NCI-H1436 (cell line): Measurements from ENCODE around the gene MGARP.

Experiments used
- DNase-seq: peaks from one replicate; lab custom pipeline; 2025; lab: John Stamatoyannopoulos, UW

Gene MGARP

DNA sequence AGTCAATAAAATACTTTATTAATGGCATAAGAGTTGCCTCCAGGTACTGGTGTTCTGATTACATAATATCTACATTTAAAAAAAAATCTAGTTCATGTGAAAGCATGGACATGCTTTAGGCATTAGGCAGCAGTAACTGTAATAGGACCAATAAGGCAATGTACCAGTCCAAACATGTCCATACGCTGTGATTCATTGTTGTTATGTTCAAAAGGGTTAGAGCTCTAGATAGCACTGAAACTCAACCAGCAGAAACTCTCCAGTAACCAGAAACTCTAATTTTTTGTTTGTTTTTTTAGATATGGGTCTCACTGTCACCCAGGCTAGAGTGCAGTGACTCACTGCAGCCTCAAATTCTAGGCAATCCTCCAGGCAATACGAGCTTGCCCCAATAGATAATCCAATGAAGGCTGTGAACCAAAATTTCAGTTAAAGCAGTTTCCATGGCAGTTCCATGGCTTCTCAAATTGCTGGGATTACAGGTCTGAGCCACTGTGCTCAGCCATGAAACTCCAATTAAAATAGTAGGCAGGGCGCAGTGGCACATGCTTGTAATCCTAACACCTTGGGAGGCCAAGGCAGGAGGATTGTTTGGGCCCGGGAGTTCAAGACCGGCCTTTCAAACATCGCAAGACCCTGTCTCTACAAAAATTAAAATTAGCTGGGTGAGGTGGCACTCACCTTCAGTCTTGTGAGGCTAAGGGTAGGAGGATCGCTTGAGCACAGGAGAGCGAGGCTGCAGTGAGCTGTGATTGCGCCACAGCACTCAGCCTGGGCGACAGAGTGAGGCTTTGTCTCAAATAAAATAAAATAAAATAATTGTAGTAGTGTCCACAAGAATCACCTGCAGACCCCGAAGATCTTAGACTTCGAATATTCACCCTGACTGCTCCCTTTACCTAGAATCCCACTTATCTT lies 36.3 kb downstream of the MGARP start:
- DNase-seq = no peak

DNA sequence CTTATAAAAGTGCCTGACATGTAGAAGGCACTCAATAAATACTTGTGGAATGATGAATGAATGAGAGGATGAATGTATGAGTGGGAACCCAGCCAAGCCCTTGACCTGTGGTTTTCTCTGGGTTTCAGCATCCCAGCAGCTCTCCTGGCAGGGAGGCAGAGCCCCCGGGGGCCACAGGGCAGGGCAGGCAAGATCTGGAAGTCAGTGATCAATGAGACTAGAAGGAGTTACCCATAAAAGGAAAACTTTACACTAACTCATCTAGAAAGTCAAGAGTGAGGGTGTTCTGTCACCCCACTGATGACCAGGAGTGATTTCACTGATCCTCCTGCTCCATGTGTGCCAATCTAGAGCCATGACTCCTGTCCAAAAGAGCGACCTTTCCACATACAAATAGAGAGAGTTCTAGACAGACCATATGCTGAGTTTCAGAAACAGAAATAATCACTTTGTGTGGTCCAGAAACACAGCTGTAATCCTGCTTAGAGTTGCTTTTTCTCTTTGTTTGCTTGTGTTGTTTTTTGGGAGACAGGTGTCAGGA lies 37.4 kb downstream of the MGARP start:
- DNase-seq = no peak

- no peak for DNase-seq
These were observed 38.3 kb downstream of the MGARP start for GRCh38 chr4:139241784-139242151.

DNA sequence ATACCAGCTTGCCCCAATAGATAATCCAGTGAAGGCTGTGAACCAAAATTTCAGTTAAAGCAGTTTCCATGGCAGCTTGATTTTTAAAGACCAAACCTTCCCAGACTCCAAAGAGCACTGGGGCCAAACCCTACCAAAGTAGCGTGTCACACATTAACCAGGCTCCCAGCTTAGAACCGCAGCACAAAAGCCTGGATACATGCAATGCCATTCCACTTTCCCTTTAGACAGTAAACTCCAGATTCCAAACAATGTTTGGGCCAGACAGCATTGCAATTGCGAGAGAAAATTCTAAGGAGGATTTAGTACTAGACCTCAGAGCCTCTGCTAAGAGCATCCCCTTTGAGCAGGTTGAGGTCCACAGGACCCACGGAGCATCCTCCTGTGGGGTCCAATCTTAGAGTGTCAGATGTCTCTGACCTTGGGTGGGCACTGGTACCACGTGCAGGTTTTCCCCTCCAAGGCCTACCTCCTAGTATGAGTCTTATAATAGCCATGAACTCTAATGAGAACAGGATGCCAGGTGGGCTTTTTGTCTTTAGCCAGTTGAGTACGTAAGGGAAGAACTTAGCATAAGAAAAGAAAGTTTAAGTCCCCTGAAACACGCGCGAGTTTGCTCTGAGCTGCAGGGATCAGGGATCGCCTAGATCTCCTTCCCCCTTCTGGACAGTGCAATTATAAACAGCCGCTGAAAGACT lies 38.8 kb downstream of the MGARP start:
- no peak for DNase-seq

DNA sequence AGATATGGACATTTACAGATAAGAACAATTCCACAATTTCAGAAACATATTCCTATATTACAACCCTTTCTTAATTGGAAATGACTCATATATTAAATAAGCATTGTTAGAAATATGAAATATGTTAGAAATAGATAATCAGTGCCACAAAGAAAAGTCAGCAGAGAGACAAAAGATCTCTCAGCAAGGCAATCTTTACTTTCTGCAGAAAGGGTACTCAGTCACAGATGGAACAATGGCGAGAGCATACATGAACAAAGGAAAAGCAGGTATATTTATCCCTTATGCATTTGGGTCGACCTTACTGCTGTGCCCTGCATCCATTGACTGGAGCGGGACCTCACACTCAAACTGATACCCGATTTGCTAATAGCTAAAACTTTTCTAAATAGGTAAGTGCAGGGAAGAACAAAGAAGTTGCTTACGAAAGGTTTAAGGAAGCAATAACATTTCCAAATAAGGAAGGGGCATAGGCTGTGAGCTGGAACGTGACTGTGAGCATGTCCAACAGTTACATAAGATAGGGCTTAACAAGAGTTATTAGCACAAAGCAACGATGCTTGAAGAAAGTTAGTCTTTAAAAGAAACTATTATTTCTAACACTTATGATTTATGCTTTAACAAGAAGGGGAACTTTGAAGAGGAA lies 40.8 kb downstream of the MGARP start:
- DNase-seq = no peak

- no peak for DNase-seq
These were observed 45.8 kb downstream of the MGARP start for GRCh38 chr4:139234253-139234652.

DNA sequence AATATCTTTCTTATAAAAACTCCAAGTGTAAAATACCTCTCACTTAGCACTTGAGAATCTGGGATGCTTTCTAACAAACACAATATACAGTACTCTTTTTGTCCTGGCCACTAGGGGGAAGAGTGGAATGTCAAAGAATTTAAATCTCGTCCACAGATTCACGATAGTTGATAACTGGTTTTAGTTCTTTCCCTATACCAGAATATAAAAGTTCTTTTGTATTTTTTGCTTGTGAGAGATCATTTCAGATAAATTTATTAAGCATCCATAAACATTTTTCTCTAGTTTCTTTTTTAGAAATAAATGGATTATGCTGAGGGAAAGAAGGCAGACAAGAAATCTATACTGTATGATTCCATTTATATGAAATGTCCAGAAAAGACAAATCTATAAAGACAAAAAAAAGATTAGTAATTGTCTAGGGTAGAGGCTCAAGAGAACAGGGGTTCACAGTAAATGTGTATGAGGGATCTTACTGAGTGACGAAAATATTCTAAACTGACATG lies 50.4 kb downstream of the MGARP start:
- DNase-seq = peak; percentile 18

- no peak for DNase-seq
These were observed 52.2 kb downstream of the MGARP start for GRCh38 chr4:139227729-139228404.

GRCh38 chr4:139223682-139224317 lies 56.2 kb downstream of the MGARP start:
- DNase-seq = no peak

DNA sequence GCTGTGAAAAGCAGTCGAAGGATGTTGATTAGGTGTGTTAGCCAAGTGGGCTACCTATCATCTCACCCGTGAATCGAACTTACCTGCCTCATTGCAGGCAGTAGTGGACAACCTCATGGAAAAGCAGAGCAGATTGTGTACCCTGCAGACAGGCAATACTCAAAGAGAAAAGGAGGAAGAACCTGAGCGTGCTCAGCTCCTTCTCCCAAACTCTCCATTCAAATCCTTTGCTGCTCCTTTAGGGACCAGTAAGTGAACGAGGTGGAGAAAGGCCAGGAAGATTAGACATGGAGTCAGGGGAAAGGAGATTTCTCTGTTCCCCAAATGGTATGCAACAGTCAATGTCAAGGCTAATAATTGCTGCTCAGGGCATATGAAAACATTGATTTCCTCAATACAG lies 57.8 kb downstream of the MGARP start:
- DNase-seq = no peak

DNA sequence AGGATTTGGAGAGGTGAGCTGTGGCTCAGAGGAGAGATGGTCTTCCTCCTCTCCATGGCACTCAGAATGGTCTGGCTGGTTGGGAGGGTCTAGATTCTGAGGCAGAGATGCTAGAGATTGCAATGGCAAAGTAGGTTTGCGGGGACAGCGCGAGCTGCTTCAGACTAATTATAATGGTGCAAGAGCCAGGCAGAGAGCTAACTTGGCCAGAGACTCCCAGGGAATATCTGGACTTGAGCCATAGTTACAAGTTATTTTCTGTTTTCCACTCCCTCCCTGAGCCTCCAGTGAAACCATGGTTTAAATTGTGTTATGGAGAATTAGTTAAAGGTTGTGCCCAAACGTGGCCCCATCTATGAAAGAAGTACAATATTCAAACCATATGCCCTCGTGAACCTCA lies 58.3 kb downstream of the MGARP start:
- DNase-seq = no peak

- no peak for DNase-seq
These were observed 60.5 kb downstream of the MGARP start for GRCh38 chr4:139219450-139220055.
